GM12878 (cell line): ENCODE data around the gene PLXNA4.

Source experiments
- CTCF ChIP-seq, 3 experiments: IDR thresholded peaks in 2 of 3; conservative IDR thresholded peaks in 1 of 3; 2 replicates each; pipeline ENCODE4 v1.5.1; 2011; ENCODE audit warnings: low read depth in 3 of 3, low read length in 3 of 3, mild to moderate bottlenecking in 3 of 3, control low read depth in 2 of 3, moderate library complexity in 2 of 3, inconsistent platforms in 1 of 3, mixed read lengths in 1 of 3; ENCODE audit not compliant: control insufficient read depth in 2 of 3, insufficient read depth in 1 of 3; ENCODE audit errors: extremely low read depth in 1 of 3
- MAX ChIP-seq: IDR thresholded peaks from 2 replicates; pipeline ENCODE4 v1.6.1; 2012; ENCODE audit warnings: low read depth, low read length, improper control_type of control experiment
- MEF2A ChIP-seq: IDR thresholded peaks from 2 replicates; pipeline ENCODE4 v1.6.1; 2011; ENCODE audit warnings: low read depth, mild to moderate bottlenecking, low read length, moderate library complexity; ENCODE audit not compliant: insufficient read depth
- PKNOX1 ChIP-seq: fragments of 450-650 bp; IDR thresholded peaks from 2 replicates; pipeline ENCODE4 v1.6.1; 2016; ENCODE audit warnings: mild to moderate bottlenecking
- POLR2A ChIP-seq: IDR thresholded peaks from 2 replicates; pipeline ENCODE4 v1.6.1; 2011; ENCODE audit warnings: low read depth, mild to moderate bottlenecking, low read length
- SPI1 ChIP-seq: IDR thresholded peaks from 2 replicates; pipeline ENCODE4 v1.6.1; 2011; ENCODE audit warnings: low read depth, mild to moderate bottlenecking, low read length, moderate library complexity, borderline replicate concordance; ENCODE audit not compliant: insufficient read depth
- TF ChIP-seq, protein P1 (sequence below): IDR thresholded peaks from 2 replicates; pipeline ENCODE4 v1.6.1; 2012; ENCODE audit warnings: mild to moderate bottlenecking, low read depth, low read length

DNA sequence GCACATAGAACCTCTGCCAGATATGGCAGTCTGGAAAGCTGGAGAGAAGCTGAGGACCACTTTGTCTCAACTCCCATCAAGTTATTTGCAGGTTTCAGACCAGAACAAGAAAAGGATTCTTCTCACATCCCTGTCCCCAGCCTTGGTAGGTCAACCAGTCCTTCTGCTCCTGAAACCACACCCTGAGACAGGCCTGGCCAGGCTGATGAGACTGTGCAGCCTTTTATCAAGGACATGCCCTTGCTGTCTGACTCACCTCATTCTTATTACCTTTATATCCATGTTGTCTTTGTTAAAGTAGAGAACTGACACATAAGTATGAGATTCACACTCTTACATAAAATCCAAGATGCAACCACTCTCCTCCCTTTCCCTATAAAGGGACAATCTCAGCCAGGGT, 354.9 kb downstream of the PLXNA4 start:
- TF ChIP-seq MAX, result no peak
- TF ChIP-seq CTCF (IDR thresholded peaks at IDR 0.05 in 2 of 3, conservative IDR thresholded peaks at IDR 0.05 in 1 of 3; ENCODE audit: control insufficient read depth in 2 of 3, extremely low read depth in 1 of 3, insufficient read depth in 1 of 3, low read depth in 3 of 3, low read length in 3 of 3), result no peak
- TF ChIP-seq POLR2A, result no peak
- no peak for TF ChIP-seq SPI1
- TF ChIP-seq PKNOX1, result no peak
- TF ChIP-seq, protein P1, sequence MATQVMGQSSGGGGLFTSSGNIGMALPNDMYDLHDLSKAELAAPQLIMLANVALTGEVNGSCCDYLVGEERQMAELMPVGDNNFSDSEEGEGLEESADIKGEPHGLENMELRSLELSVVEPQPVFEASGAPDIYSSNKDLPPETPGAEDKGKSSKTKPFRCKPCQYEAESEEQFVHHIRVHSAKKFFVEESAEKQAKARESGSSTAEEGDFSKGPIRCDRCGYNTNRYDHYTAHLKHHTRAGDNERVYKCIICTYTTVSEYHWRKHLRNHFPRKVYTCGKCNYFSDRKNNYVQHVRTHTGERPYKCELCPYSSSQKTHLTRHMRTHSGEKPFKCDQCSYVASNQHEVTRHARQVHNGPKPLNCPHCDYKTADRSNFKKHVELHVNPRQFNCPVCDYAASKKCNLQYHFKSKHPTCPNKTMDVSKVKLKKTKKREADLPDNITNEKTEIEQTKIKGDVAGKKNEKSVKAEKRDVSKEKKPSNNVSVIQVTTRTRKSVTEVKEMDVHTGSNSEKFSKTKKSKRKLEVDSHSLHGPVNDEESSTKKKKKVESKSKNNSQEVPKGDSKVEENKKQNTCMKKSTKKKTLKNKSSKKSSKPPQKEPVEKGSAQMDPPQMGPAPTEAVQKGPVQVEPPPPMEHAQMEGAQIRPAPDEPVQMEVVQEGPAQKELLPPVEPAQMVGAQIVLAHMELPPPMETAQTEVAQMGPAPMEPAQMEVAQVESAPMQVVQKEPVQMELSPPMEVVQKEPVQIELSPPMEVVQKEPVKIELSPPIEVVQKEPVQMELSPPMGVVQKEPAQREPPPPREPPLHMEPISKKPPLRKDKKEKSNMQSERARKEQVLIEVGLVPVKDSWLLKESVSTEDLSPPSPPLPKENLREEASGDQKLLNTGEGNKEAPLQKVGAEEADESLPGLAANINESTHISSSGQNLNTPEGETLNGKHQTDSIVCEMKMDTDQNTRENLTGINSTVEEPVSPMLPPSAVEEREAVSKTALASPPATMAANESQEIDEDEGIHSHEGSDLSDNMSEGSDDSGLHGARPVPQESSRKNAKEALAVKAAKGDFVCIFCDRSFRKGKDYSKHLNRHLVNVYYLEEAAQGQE, result no peak
- no peak for TF ChIP-seq MEF2A
